H9 (cell line): ENCODE measurements around the gene MRGPRG. TPM values are rescaled to one million over a fixed set of nuclear protein-coding genes. Genes with fewer than 3 reads are reported as not detected.

Source experiments
- DNase-seq: peaks from one replicate; pipeline ENCODE4 v3.0.0-alpha.2; 2017
- H2AFZ ChIP-seq: one replicate; pipeline ENCODE4 v1.6.1; 2013; ENCODE audit warnings: mild to moderate bottlenecking, low read length, control low read depth, moderate library complexity
- H2AK5ac ChIP-seq: 2 replicates; pipeline ENCODE4 v1.6.1; 2013; ENCODE audit warnings: low read length, control low read depth, mixed read lengths; ENCODE audit not compliant: insufficient read length
- H2BK120ac ChIP-seq: one replicate; pipeline ENCODE4 v1.6.1; 2013; ENCODE audit warnings: low read depth, mild to moderate bottlenecking, low read length, control low read depth, inconsistent platforms; ENCODE audit not compliant: poor library complexity, severe bottlenecking
- H2BK12ac ChIP-seq: 2 replicates; pipeline ENCODE4 v1.6.1; 2013; ENCODE audit warnings: low read length, control low read depth, mixed read lengths, low read depth; ENCODE audit not compliant: insufficient read length
- H2BK15ac ChIP-seq: 2 replicates; pipeline ENCODE4 v1.6.1; 2013; ENCODE audit warnings: low read depth, low read length, control low read depth
- H2BK20ac ChIP-seq: one replicate; pipeline ENCODE4 v1.6.1; 2013; ENCODE audit warnings: low read depth, mild to moderate bottlenecking, low read length, control low read depth, inconsistent platforms; ENCODE audit not compliant: poor library complexity, severe bottlenecking
- H2BK5ac ChIP-seq: 2 replicates; pipeline ENCODE4 v1.6.1; 2013; ENCODE audit warnings: low read length, control low read depth, mixed read lengths; ENCODE audit not compliant: insufficient read length
- H3K14ac ChIP-seq: 2 replicates; pipeline ENCODE4 v1.6.1; 2013; ENCODE audit warnings: low read length, control low read depth; ENCODE audit not compliant: insufficient read depth
- H3K18ac ChIP-seq: 2 replicates; pipeline ENCODE4 v1.6.1; 2013; ENCODE audit warnings: low read depth, mild to moderate bottlenecking, mixed read lengths, low read length, control low read depth; ENCODE audit not compliant: insufficient read length
- H3K23ac ChIP-seq: 2 replicates; pipeline ENCODE4 v1.6.1; 2013; ENCODE audit warnings: low read length, control low read depth, mixed read lengths, low read depth; ENCODE audit not compliant: insufficient read length
- H3K23me2 ChIP-seq: 2 replicates; pipeline ENCODE4 v1.6.1; 2013; ENCODE audit warnings: low read depth, mild to moderate bottlenecking, mixed read lengths, low read length, control low read depth; ENCODE audit not compliant: insufficient read length, poor library complexity, severe bottlenecking
- H3K27ac ChIP-seq: 2 replicates; pipeline ENCODE4 v1.5.1; 2013; ENCODE audit warnings: low read length, control low read depth, mixed read lengths, low read depth; ENCODE audit not compliant: insufficient read length
- H3K27me3 ChIP-seq: 2 replicates; pipeline ENCODE4 v1.6.1; 2013; ENCODE audit warnings: low read length, control low read depth, inconsistent platforms; ENCODE audit not compliant: insufficient read depth
- H3K4ac ChIP-seq: 2 replicates; pipeline ENCODE4 v1.6.1; 2013; ENCODE audit warnings: low read depth, mild to moderate bottlenecking, control low read depth, inconsistent platforms, low read length, moderate library complexity
- H3K4me1 ChIP-seq: 2 replicates; pipeline ENCODE4 v1.6.1; 2013; ENCODE audit warnings: low read length, control low read depth, inconsistent platforms; ENCODE audit not compliant: insufficient read depth
- H3K4me2 ChIP-seq: 2 replicates; pipeline ENCODE4 v1.6.1; 2013; ENCODE audit warnings: low read length, control low read depth, mixed read lengths; ENCODE audit not compliant: insufficient read length, insufficient read depth
- H3K56ac ChIP-seq: 2 replicates; pipeline ENCODE4 v1.6.1; 2013; ENCODE audit warnings: low read depth, mild to moderate bottlenecking, mixed read lengths, low read length, control low read depth; ENCODE audit not compliant: insufficient read length
- H3K79me1 ChIP-seq: 2 replicates; pipeline ENCODE4 v1.6.1; 2013; ENCODE audit warnings: low read depth, mild to moderate bottlenecking, moderate library complexity, low read length, control low read depth, inconsistent platforms; ENCODE audit not compliant: insufficient read depth, poor library complexity, severe bottlenecking
- H3K79me2 ChIP-seq: 2 replicates; pipeline ENCODE4 v1.6.1; 2013; ENCODE audit warnings: low read length, control low read depth, inconsistent platforms; ENCODE audit not compliant: insufficient read depth
- H3K9ac ChIP-seq: 2 replicates; pipeline ENCODE4 v1.6.1; 2013; ENCODE audit warnings: low read length, control low read depth, mixed read lengths; ENCODE audit not compliant: insufficient read length; ENCODE audit errors: extremely low read depth
- H3K9me3 ChIP-seq: one replicate; pipeline ENCODE4 v1.6.1; 2013; ENCODE audit warnings: low read depth, low read length, inconsistent platforms; ENCODE audit not compliant: control insufficient read depth
- H3T11ph ChIP-seq: one replicate; pipeline ENCODE4 v1.6.1; 2013; ENCODE audit warnings: mild to moderate bottlenecking, low read length, control low read depth, inconsistent platforms
- H4K20me1 ChIP-seq: one replicate; pipeline ENCODE4 v1.6.1; 2013; ENCODE audit not compliant: control insufficient read depth, insufficient read length, insufficient read depth
- H4K5ac ChIP-seq: 2 replicates; pipeline ENCODE4 v1.6.1; 2013; ENCODE audit warnings: low read depth, mild to moderate bottlenecking, mixed read lengths, low read length, control low read depth; ENCODE audit not compliant: insufficient read length
- H4K8ac ChIP-seq: replicated peaks from 2 replicates; pipeline ENCODE4 v1.6.1; 2013; ENCODE audit warnings: low read length, control low read depth, mixed read lengths, low read depth; ENCODE audit not compliant: insufficient read length
- H4K91ac ChIP-seq: 2 replicates; pipeline ENCODE4 v1.6.1; 2013; ENCODE audit warnings: low read depth, mild to moderate bottlenecking, moderate library complexity, mixed read lengths, low read length, control low read depth; ENCODE audit not compliant: insufficient read length
- H3K27ac Mint-ChIP-seq, 3 experiments: 2 replicates in 2 of 3; 3 replicates in 1 of 3; pipeline ENCODE4 v1.8.0; 2020 to 2021; ENCODE audit warnings: mixed read lengths in 3 of 3, mild to moderate bottlenecking in 1 of 3, moderate library complexity in 1 of 3
- H3K27me3 Mint-ChIP-seq: 2 replicates; pipeline ENCODE4 v1.8.0; 2021; ENCODE audit warnings: low read depth, mild to moderate bottlenecking, moderate library complexity, mixed read lengths
- H3K36me3 Mint-ChIP-seq, 3 experiments: 2 replicates in 2 of 3; 3 replicates in 1 of 3; pipeline ENCODE4 v1.8.0; 2020 to 2021; ENCODE audit warnings: low read depth in 3 of 3, mixed read lengths in 3 of 3; ENCODE audit not compliant: insufficient read depth in 1 of 3
- H3K4me1 Mint-ChIP-seq, 2 experiments: 2 replicates each; pipeline ENCODE4 v1.8.0; 2020; ENCODE audit warnings: mixed read lengths in 2 of 2
- H3K4me3 Mint-ChIP-seq, 2 experiments: 2 replicates in 1 of 2; 3 replicates in 1 of 2; pipeline ENCODE4 v1.8.0; 2020 to 2021; ENCODE audit warnings: mild to moderate bottlenecking in 2 of 2, mixed read lengths in 2 of 2, moderate library complexity in 1 of 2
- H3K9me3 Mint-ChIP-seq, 2 experiments: 2 replicates in 1 of 2; 3 replicates in 1 of 2; pipeline ENCODE4 v1.8.0; 2020; ENCODE audit warnings: mild to moderate bottlenecking in 2 of 2, mixed read lengths in 2 of 2, moderate library complexity in 1 of 2
- WGBS: extraction: QIAGEN DNeasy Blood & Tissue Kit; methylation state at CpG from one replicate; pipeline ENCODE4 v1.1.7; 2013; ENCODE audit warnings: missing lambda C conversion rate, low lambda C conversion rate, mixed read lengths; ENCODE audit not compliant: insufficient read length; ENCODE audit errors: extremely low coverage; 5-methylcytosine and 5-hydroxymethylcytosine counted together
- total RNA-seq: library from RNA; stranded (reverse); gene quantifications from 2 replicates; pipeline ENCODE4 v1.2.1, GENCODE V29; 2021
- TF ChIP-seq, protein P1 (sequence below): fragments of 200-600 bp; sonication (generic); conservative IDR thresholded peaks from 3 replicates; pipeline ENCODE4 v1.8.0; 2021; ENCODE audit warnings: antibody characterized with exemption, mild to moderate bottlenecking

The MRGPRG gene
- total RNA-seq, 1 experiment from 2014 or later, result not detected

GRCh38 chr11:3201112-3201581 is 17.5 kb downstream of the MRGPRG start:
- Histone ChIP-seq H3K18ac (no peak overlapping the region), H4K5ac (no peak overlapping the region), H3K14ac (no peak overlapping the region; the same call in 1 of the 2 replicates), H2BK12ac (no peak overlapping the region), H3K23me2 (peaks cover 9% of the 10 kb centered on the region), H2BK15ac (no peak overlapping the region), H2AFZ (no peak overlapping the region), H2BK120ac (no peak overlapping the region), H4K8ac (no peak overlapping the region), H3K27ac (no peak overlapping the region), H3K27me3 (peaks cover 9% of the 10 kb centered on the region; the same call in 1 of the 2 replicates), H3K4me1 (no peaks in the 10 kb centered on the region), H3T11ph (no peak overlapping the region), H3K23ac (no peak overlapping the region), H2AK5ac (no peak overlapping the region), H2BK5ac (no peak overlapping the region), H3K4ac (no peak overlapping the region), H3K79me2 (no peaks in the 10 kb centered on the region), H3K9ac (no peak overlapping the region), H3K4me2 (no peak overlapping the region), H3K56ac (no peak overlapping the region), H4K91ac (no peak overlapping the region), H4K20me1 (no peaks in the 10 kb centered on the region), H2BK20ac (no peak overlapping the region), H3K79me1 (no peaks in the 10 kb centered on the region), H3K9me3 (no peaks in the 10 kb centered on the region)
- no CpG with 5 or more reads among the region's 15 CpGs for WGBS
- no peak for DNase-seq
- Mint-ChIP-seq H3K27me3 (peaks cover 59% of the 10 kb centered on the region), H3K27ac (no peak overlapping the region), H3K9me3 (no peaks in the 10 kb centered on the region), H3K36me3 (no peaks in the 10 kb centered on the region), H3K4me3 (no peak overlapping the region), H3K4me1 (peaks cover 8 to 9% of the 10 kb centered on the region in 2 experiments)
- TF ChIP-seq, protein P1, sequence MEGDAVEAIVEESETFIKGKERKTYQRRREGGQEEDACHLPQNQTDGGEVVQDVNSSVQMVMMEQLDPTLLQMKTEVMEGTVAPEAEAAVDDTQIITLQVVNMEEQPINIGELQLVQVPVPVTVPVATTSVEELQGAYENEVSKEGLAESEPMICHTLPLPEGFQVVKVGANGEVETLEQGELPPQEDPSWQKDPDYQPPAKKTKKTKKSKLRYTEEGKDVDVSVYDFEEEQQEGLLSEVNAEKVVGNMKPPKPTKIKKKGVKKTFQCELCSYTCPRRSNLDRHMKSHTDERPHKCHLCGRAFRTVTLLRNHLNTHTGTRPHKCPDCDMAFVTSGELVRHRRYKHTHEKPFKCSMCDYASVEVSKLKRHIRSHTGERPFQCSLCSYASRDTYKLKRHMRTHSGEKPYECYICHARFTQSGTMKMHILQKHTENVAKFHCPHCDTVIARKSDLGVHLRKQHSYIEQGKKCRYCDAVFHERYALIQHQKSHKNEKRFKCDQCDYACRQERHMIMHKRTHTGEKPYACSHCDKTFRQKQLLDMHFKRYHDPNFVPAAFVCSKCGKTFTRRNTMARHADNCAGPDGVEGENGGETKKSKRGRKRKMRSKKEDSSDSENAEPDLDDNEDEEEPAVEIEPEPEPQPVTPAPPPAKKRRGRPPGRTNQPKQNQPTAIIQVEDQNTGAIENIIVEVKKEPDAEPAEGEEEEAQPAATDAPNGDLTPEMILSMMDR, result no peak
